ENCODE results near the gene LMF2. TPM values are rescaled to one million over a fixed set of nuclear protein-coding genes. Genes with fewer than 3 reads are reported as not detected.
A peak's percentile ranks its signal among the peaks of the same experiment; 100 is the strongest.
"Not testable (repeated sequence)": the region's sequence is repeated elsewhere in the genome, so short reads cannot be mapped to it uniquely, and the experiment has no call there.

The LMF2 gene
- total RNA-seq, 1 experiment from 2014 or later = 42.4 TPM

- BruUV-seq (replicated peaks) = no TSS peak
- Histone ChIP-seq H3K9me3 (ENCODE audit: low read length) (no peaks in the 10 kb centered on the region), H3K27ac (ENCODE audit: low read length) (no peak overlapping the region), H3F3A (ENCODE audit: low read length, unreplicated experiment) (no peaks in the 10 kb centered on the region), H3K4me2 (ENCODE audit: low read length) (no peak overlapping the region), H3K4me1 (ENCODE audit: insufficient read depth, low read length) (peaks cover 21% of the 10 kb centered on the region), H3K4me3 (ENCODE audit: low read length) (no peak overlapping the region), H3K79me2 (ENCODE audit: low read length) (no peaks in the 10 kb centered on the region), H2AFZ (ENCODE audit: low read length) (no peak overlapping the region), H3K9me2 (replicated peaks; ENCODE audit: low read length) (no peaks in the 10 kb centered on the region), H3K9ac (ENCODE audit: low read length) (no peak overlapping the region), H4K20me1 (ENCODE audit: low read length) (no peaks in the 10 kb centered on the region), H3K36me3 (ENCODE audit: low read depth, low read length) (no peaks in the 10 kb centered on the region), H3K27me3 (ENCODE audit: low read length) (no peaks in the 10 kb centered on the region)
- TF ChIP-seq EZH2 (IDR thresholded peaks at IDR 0.05; ENCODE audit: low read length, unreplicated experiment) (no peak), EZH2phosphoT487 (IDR thresholded peaks at IDR 0.05; ENCODE audit: borderline replicate concordance, low read length) (no peak)
- TF ChIP-seq, protein P1, sequence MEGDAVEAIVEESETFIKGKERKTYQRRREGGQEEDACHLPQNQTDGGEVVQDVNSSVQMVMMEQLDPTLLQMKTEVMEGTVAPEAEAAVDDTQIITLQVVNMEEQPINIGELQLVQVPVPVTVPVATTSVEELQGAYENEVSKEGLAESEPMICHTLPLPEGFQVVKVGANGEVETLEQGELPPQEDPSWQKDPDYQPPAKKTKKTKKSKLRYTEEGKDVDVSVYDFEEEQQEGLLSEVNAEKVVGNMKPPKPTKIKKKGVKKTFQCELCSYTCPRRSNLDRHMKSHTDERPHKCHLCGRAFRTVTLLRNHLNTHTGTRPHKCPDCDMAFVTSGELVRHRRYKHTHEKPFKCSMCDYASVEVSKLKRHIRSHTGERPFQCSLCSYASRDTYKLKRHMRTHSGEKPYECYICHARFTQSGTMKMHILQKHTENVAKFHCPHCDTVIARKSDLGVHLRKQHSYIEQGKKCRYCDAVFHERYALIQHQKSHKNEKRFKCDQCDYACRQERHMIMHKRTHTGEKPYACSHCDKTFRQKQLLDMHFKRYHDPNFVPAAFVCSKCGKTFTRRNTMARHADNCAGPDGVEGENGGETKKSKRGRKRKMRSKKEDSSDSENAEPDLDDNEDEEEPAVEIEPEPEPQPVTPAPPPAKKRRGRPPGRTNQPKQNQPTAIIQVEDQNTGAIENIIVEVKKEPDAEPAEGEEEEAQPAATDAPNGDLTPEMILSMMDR (conservative IDR thresholded peaks at IDR 0.05; ENCODE audit: low read depth, low read length) = no peak
- CTCF ChIA-PET = no interaction called here
- POLR2A ChIA-PET (ENCODE audit: unreplicated experiment) = no interaction called here
- DNase-seq (no peak), ATAC-seq (no peak)
- intact Hi-C loops (cut with micrococcal nuclease) = no loop called here
These were observed 27.6 kb upstream of the LMF2 start for GRCh38 chr22:50535113-50535512.

GRCh38 chr22:50533856-50534711, 26.6 kb upstream of the LMF2 start:
- DNase-seq; H3K9me3 ChIP-seq (ENCODE audit: low read length); H2AFZ ChIP-seq (ENCODE audit: low read length); H3K27ac ChIP-seq (ENCODE audit: low read length); H3F3A ChIP-seq (ENCODE audit: low read length, unreplicated experiment); H3K36me3 ChIP-seq (ENCODE audit: low read depth, low read length); H3K4me3 ChIP-seq (ENCODE audit: low read length); H3K4me2 ChIP-seq (ENCODE audit: low read length); POLR2A ChIA-PET (ENCODE audit: unreplicated experiment); BruUV-seq (replicated peaks); H3K9ac ChIP-seq (ENCODE audit: low read length); H3K79me2 ChIP-seq (ENCODE audit: low read length); CTCF ChIA-PET; H3K27me3 ChIP-seq (ENCODE audit: low read length); H3K9me2 ChIP-seq (replicated peaks; ENCODE audit: low read length); ATAC-seq; H4K20me1 ChIP-seq (ENCODE audit: low read length): not testable (repeated sequence)
- intact Hi-C loops (cut with micrococcal nuclease) = loop anchor here (2.0 kb wide), 1 partner anchor 49 kb away; the partner anchor contains the start of gene CHKB
- H3K4me1 ChIP-seq (ENCODE audit: insufficient read depth, low read length) = peaks cover 12% of the 10 kb centered on the region

- H4K20me1 ChIP-seq (ENCODE audit: low read length) = no peaks in the 10 kb centered on the region
- no peaks in the 10 kb centered on the region for H3K27me3 ChIP-seq (ENCODE audit: low read length)
- ATAC-seq (no peak), DNase-seq (no peak)
- H3K4me3 ChIP-seq (ENCODE audit: low read length) = no peak overlapping the region; the same call in 1 of the 2 replicates
- no peak overlapping the region for H3K9ac ChIP-seq (ENCODE audit: low read length)
- H3F3A ChIP-seq (ENCODE audit: low read length, unreplicated experiment) = no peaks in the 10 kb centered on the region
- H3K9me3 ChIP-seq (ENCODE audit: low read length) = no peaks in the 10 kb centered on the region
- ChIA-PET CTCF (no interaction called here), POLR2A (ENCODE audit: unreplicated experiment) (no interaction called here)
- peak overlapping the region; percentile 100; the same call in 1 of the 2 replicates for H3K4me2 ChIP-seq (ENCODE audit: low read length)
- no peaks in the 10 kb centered on the region for H3K79me2 ChIP-seq (ENCODE audit: low read length)
- no peak overlapping the region for H2AFZ ChIP-seq (ENCODE audit: low read length)
- no peak overlapping the region for H3K27ac ChIP-seq (ENCODE audit: low read length)
- H3K36me3 ChIP-seq (ENCODE audit: low read depth, low read length) = no peaks in the 10 kb centered on the region
- H3K9me2 ChIP-seq (replicated peaks; ENCODE audit: low read length) = no peaks in the 10 kb centered on the region
- intact Hi-C loops (cut with micrococcal nuclease) = loop anchor here (2.0 kb wide), 1 partner anchor 50 kb away; the partner anchor contains the start of gene CHKB
- no TSS peak for BruUV-seq (replicated peaks)
- peaks cover 10% of the 10 kb centered on the region; the same call in 1 of the 2 replicates for H3K4me1 ChIP-seq (ENCODE audit: insufficient read depth, low read length)
- TF ChIP-seq EZH2 (IDR thresholded peaks at IDR 0.05; ENCODE audit: low read length, unreplicated experiment) (no peak), EZH2phosphoT487 (IDR thresholded peaks at IDR 0.05; ENCODE audit: borderline replicate concordance, low read length) (no peak)
- TF ChIP-seq, protein P1 (conservative IDR thresholded peaks at IDR 0.05; ENCODE audit: low read depth, low read length) = no peak
These were observed 25.6 kb upstream of the LMF2 start for GRCh38 chr22:50532824-50533796.
